ENCODE measurements around the gene CRCP. TPM values are rescaled to one million over a fixed set of nuclear protein-coding genes. Genes with fewer than 3 reads are reported as not detected.

The CRCP gene
- total and polyA plus RNA-seq, 10 of the 15 experiments (the other 5 are each of a cell fraction or from before 2014, with no cell fraction given): 12.4 to 33.8 (median 29.1) TPM

- CTCF ChIA-PET: interaction anchor here (1.0 kb wide), 1 partner anchor 45 kb away, joined by 3 read pairs; no protein-coding TSS in a partner anchor
- TF ChIP-seq HDAC6 (IDR thresholded peaks at IDR 0.05; ENCODE audit: unreplicated experiment) (peak; percentile 62), NR2F1 (conservative IDR thresholded peaks at IDR 0.05) (peak; percentile 63), ZSCAN29 (IDR thresholded peaks at IDR 0.05) (0 out of 2 replicates have a peak, but pooled peaks have one; percentile 29), SMARCA5 (IDR thresholded peaks at IDR 0.05) (peak; percentile 56), MXI1 (IDR thresholded peaks at IDR 0.05; ENCODE audit: low read depth, low read length) (peak; percentile 24; the same call in 1 of the 2 replicates), PKNOX1 (IDR thresholded peaks at IDR 0.05) (no peak), SMC3 (IDR thresholded peaks at IDR 0.05; ENCODE audit: borderline replicate concordance, low read length) (no peak), NFYA (IDR thresholded peaks at IDR 0.05; ENCODE audit: borderline replicate concordance, low read depth, low read length) (no peak), POU2F2 (IDR thresholded peaks at IDR 0.05; ENCODE audit: borderline replicate concordance, low read depth, low read length) (0 out of 3 replicates have a peak, but pooled peaks have one; percentile 9), DPF2 (IDR thresholded peaks at IDR 0.05) (peak; percentile 68; the same call in 1 of the 2 replicates), EGR1 (IDR thresholded peaks at IDR 0.05; ENCODE audit: borderline replicate concordance in 1 of 2, low read depth in 2 of 2, low read length in 2 of 2) (0 out of 3 replicates have a peak, but pooled peaks of 1 of the 2 experiments have one; percentile 5), USF1 (IDR thresholded peaks at IDR 0.05; ENCODE audit: borderline replicate concordance, extremely low read length, insufficient read depth, low read depth, low read length) (no peak), TCF12 (IDR thresholded peaks at IDR 0.05; ENCODE audit: low read depth, low read length) (0 out of 2 replicates have a peak, but pooled peaks have one; percentile 22), MYB (IDR thresholded peaks at IDR 0.05; ENCODE audit: borderline replicate concordance, low read depth, low read length) (no peak), ATF3 (IDR thresholded peaks at IDR 0.05; ENCODE audit: borderline replicate concordance, extremely low read depth, low read depth, low read length) (no peak), BCL3 (IDR thresholded peaks at IDR 0.05; ENCODE audit: borderline replicate concordance, insufficient read depth, low read depth, low read length, poor library complexity, severe bottlenecking) (no peak), BMI1 (IDR thresholded peaks at IDR 0.05; ENCODE audit: borderline replicate concordance) (no peak), CREM (IDR thresholded peaks at IDR 0.05; ENCODE audit: low read depth) (peak; percentile 73), TAF1 (IDR thresholded peaks at IDR 0.05; ENCODE audit: borderline replicate concordance, low read depth, low read length) (peak; percentile 64; the same call in 1 of the 2 replicates)
These were observed 38.8 kb upstream of the CRCP start, which contains the start of gene ASL for GRCh38 chr7:66075590-66076461. Gene ASL (plus strand): TSS chr7:66075819. CDS start chr7:66076082, 263 bp downstream.

More at GRCh38 chr7:66075590-66076461, 38.8 kb upstream of the CRCP start, which contains the start of gene ASL:
- intact Hi-C loops (cut with micrococcal nuclease; ENCODE audit: unreplicated experiment) (loop anchor here (5.0 kb wide), 1 partner anchor 94 kb away; the partner anchor contains the start of gene GUSB), in situ Hi-C loops (cut with MboI) (no loop called here)
- peak within 1 kb of the TSS; percentile 84 for H3K9ac ChIP-seq (ENCODE audit: control insufficient read depth, insufficient read depth, low read length)
- H2AFZ ChIP-seq (ENCODE audit: control insufficient read depth, low read depth, low read length): peak within 1 kb of the TSS; percentile 95
- H3K4me3 ChIP-seq: peak within 1 kb of the TSS; percentile 84
- H3K4me2 ChIP-seq (ENCODE audit: control insufficient read depth, insufficient read depth): peak within 1 kb of the TSS; percentile 99
- no peaks in the 10 kb centered on the region for H3K36me3 ChIP-seq (ENCODE audit: control insufficient read depth in 2 of 2, insufficient read depth in 2 of 2, low read length in 1 of 2)
- no peaks in the 10 kb centered on the region for H3K27me3 ChIP-seq (replicated peaks in 1 of 2; ENCODE audit: control insufficient read depth in 2 of 2, insufficient read depth in 2 of 2, low read length in 1 of 2)
- peak; percentile 66 for DNase-seq (ENCODE audit: low read depth, low spot score)
- H3K9me3 ChIP-seq (replicated peaks; ENCODE audit: control insufficient read depth, insufficient read depth, low read length): no peaks in the 10 kb centered on the region
- peak; percentile 99 for ATAC-seq
- ChIA-PET RAD21 (ENCODE audit: unreplicated experiment) (interaction anchor here (0.6 to 1.4 kb wide), 2 partner anchors 21 to 39 kb away, joined by 3 to 5 read pairs; partner anchors contain the start of gene CRCP), SMC1A (ENCODE audit: uncharacterized antibody, unreplicated experiment) (interaction anchor here (0.9 to 1.0 kb wide), 2 partner anchors 31 to 39 kb away, joined by 4 to 5 read pairs; partner anchors contain the start of gene CRCP), POLR2A (interaction anchor here (0.6 to 1.0 kb wide), 2 partner anchors 39 to 404 kb away, joined by 3 to 4 read pairs; partner anchors contain the start of gene CRCP)
- H3K4me1 ChIP-seq (ENCODE audit: control insufficient read depth, insufficient read depth, low read length): peaks cover 11% of the 10 kb centered on the region
- H3K79me2 ChIP-seq (ENCODE audit: control insufficient read depth, insufficient read depth, low read length): peaks cover 11% of the 10 kb centered on the region
- H4K20me1 ChIP-seq (ENCODE audit: control insufficient read depth, insufficient read depth): no peaks in the 10 kb centered on the region
- TSS peak; percentile 83 for BruUV-seq (replicated peaks)
- peak; percentile 18 for FAIRE-seq
- H3K27ac ChIP-seq (ENCODE audit: control insufficient read depth, insufficient read depth): peak within 1 kb of the TSS; percentile 69; the same call in 1 of the 2 replicates
- 1% methylated on average over 56 of the region's 67 CpGs for WGBS (ENCODE audit: insufficient coverage, insufficient replicate concordance, low lambda C conversion rate, missing lambda C conversion rate)
